ENCODE data around the gene GUSB.

- TF ChIP-seq POLR2AphosphoS5 (IDR thresholded peaks at IDR 0.05) (no peak), EP300 (IDR thresholded peaks at IDR 0.05) (no peak)
Measured at GRCh38 chr7:65979583-65980477, 2.2 kb downstream of the GUSB start.

All from upper lobe of left lung (tissue), 4 donors.